AG09309 (cell line): ENCODE results near the gene SARS1.

ENCODE experiments used
- DNase-seq: peaks from one replicate; pipeline ENCODE4 v3.0.0-alpha.2; 2010; ENCODE audit warnings: low read depth
- H3K4me3 ChIP-seq: 2 replicates; pipeline ENCODE4 v1.5.1; 2011; ENCODE audit warnings: mild to moderate bottlenecking, low read depth, low read length, moderate library complexity; ENCODE audit not compliant: control insufficient read depth
- TF ChIP-seq, protein P1 (sequence below): IDR thresholded peaks from 2 replicates; pipeline ENCODE4 v1.5.1; 2011; ENCODE audit warnings: mild to moderate bottlenecking, low read depth, low read length, inconsistent platforms; ENCODE audit not compliant: insufficient read depth, control insufficient read depth; ENCODE audit errors: missing control alignments

The SARS1 gene

DNA sequence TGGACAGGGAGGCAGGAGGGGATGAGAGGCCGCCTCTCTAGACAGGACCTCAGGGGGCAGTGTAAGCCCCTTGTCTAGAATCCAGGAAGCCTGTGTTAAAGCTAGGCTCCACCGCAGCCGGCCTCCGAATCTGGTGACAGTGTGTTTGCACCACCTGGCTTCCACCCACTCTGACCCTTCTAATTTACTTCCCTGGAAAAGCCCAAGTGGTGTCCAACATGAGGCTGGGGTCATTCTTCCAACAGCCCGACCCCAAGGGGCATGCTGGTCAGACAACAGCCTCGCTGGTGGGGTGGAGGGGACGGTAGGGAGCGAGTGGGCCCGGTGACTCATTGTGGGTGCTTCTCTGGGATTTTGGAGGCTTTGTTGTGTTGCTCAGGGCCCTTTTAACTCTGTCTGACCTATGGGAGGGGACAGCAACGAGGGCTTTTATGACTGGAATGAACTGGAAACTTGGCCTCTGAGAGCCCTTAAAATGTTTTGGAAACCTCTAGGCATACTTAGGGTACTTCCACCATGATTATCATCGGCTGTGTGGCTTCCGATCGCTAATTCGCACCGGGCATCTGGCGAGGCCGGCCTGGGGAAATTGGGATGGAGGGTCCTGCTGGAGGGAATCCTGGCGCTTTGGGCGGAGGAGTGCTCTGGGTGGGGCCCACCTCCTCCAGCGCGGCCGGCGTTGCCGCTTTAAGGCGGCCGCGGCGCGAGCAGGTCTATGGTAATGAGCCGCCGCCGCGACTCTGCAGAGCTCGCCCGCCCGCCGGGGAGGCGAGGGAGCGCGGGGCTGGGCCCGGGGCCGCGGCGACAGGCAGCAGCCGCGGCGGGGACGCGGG, 35.3 kb downstream of the SARS1 start, which contains the start of gene CELSR2:
TSS of gene CELSR2 (plus strand) at position 743 of the 833 bp plus-strand sequence. CDS start 541 bp downstream, outside the sequence.
- no peak for DNase-seq
- H3K4me3 ChIP-seq = peak within 1 kb of the TSS; percentile 26
- TF ChIP-seq, protein P1, sequence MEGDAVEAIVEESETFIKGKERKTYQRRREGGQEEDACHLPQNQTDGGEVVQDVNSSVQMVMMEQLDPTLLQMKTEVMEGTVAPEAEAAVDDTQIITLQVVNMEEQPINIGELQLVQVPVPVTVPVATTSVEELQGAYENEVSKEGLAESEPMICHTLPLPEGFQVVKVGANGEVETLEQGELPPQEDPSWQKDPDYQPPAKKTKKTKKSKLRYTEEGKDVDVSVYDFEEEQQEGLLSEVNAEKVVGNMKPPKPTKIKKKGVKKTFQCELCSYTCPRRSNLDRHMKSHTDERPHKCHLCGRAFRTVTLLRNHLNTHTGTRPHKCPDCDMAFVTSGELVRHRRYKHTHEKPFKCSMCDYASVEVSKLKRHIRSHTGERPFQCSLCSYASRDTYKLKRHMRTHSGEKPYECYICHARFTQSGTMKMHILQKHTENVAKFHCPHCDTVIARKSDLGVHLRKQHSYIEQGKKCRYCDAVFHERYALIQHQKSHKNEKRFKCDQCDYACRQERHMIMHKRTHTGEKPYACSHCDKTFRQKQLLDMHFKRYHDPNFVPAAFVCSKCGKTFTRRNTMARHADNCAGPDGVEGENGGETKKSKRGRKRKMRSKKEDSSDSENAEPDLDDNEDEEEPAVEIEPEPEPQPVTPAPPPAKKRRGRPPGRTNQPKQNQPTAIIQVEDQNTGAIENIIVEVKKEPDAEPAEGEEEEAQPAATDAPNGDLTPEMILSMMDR = no peak

DNA sequence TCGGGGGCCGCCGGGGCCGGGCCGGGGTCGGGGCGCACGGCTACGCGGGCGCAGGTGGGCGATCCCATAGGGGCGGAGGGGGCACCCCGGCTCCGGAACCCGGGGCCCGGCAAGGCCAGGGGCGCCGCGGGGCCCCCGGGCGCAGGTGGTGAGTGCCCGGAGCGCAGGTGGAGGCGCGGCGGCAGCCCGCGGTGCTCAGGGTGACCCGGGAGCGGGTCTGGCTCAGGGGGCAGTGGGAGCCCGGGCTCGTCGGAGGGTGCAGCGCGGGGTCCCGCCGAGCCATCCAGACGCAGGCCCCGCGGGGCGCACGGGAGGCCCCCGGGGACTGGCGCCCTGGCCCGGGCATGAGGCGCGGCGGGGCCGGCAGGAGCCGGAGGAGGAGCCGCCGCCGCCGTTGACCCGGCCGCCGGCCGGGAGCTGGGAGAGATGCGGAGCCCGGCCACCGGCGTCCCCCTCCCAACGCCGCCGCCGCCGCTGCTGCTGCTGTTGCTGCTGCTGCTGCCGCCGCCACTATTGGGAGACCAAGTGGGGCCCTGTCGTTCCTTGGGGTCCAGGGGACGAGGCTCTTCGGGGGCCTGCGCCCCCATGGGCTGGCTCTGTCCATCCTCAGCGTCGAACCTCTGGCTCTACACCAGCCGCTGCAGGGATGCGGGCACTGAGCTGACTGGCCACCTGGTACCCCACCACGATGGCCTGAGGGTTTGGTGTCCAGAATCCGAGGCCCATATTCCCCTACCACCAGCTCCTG, 36.1 kb downstream of the SARS1 start:
- peak overlapping the region; percentile 26 for H3K4me3 ChIP-seq
- DNase-seq = no peak
- TF ChIP-seq, protein P1 = no peak

DNA sequence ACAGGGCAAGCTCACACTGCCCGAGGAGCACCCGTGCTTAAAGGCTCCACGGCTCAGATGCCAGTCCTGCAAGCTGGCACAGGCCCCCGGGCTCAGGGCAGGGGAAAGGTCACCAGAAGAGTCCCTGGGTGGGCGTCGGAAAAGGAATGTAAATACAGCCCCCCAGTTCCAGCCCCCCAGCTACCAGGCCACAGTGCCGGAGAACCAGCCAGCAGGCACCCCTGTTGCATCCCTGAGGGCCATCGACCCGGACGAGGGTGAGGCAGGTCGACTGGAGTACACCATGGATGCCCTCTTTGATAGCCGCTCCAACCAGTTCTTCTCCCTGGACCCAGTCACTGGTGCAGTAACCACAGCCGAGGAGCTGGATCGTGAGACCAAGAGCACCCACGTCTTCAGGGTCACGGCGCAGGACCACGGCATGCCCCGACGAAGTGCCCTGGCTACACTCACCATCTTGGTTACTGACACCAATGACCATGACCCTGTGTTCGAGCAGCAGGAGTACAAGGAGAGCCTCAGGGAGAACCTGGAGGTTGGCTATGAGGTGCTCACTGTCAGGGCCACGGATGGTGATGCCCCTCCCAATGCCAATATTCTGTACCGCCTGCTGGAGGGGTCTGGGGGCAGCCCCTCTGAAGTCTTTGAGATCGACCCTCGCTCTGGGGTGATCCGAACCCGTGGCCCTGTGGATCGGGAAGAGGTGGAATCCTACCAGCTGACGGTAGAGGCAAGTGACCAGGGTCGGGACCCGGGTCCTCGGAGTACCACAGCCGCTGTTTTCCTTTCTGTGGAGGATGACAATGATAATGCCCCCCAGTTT, 36.9 kb downstream of the SARS1 start:
- TF ChIP-seq, protein P1 = no peak
- H3K4me3 ChIP-seq = no peak overlapping the region
- no peak for DNase-seq

DNA sequence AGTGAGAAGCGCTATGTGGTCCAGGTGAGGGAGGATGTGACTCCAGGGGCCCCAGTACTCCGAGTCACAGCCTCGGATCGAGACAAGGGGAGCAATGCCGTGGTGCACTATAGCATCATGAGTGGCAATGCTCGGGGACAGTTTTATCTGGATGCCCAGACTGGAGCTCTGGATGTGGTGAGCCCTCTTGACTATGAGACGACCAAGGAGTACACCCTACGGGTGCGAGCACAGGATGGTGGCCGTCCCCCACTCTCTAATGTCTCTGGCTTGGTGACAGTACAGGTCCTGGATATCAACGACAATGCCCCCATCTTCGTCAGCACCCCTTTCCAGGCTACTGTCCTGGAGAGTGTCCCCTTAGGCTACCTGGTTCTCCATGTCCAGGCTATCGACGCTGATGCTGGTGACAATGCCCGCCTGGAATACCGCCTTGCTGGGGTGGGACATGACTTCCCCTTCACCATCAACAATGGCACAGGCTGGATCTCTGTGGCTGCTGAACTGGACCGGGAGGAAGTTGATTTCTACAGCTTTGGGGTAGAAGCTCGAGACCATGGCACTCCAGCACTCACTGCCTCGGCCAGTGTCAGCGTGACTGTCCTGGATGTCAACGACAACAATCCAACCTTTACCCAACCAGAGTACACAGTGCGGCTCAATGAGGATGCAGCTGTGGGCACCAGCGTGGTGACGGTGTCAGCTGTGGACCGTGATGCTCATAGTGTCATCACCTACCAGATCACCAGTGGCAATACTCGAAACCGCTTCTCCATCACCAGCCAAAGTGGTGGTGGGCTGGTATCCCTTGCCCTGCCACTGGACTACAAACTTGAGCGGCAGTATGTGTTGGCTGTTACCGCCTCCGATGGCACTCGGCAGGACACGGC, 37.8 kb downstream of the SARS1 start:
- DNase-seq = no peak
- TF ChIP-seq, protein P1 = no peak
- H3K4me3 ChIP-seq = no peak overlapping the region

DNA sequence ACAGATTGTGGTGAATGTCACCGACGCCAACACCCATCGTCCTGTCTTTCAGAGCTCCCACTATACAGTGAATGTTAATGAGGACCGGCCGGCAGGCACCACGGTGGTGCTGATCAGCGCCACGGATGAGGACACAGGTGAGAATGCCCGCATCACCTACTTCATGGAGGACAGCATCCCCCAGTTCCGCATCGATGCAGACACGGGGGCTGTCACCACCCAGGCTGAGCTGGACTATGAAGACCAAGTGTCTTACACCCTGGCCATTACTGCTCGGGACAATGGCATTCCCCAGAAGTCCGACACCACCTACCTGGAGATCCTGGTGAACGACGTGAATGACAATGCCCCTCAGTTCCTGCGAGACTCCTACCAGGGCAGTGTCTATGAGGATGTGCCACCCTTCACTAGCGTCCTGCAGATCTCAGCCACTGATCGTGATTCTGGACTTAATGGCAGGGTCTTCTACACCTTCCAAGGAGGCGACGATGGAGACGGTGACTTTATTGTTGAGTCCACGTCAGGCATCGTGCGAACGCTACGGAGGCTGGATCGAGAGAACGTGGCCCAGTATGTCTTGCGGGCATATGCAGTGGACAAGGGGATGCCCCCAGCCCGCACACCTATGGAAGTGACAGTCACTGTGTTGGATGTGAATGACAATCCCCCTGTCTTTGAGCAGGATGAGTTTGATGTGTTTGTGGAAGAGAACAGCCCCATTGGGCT, 38.6 kb downstream of the SARS1 start:
- no peak for DNase-seq
- TF ChIP-seq, protein P1 = no peak
- no peak overlapping the region for H3K4me3 ChIP-seq
